Measurements from ENCODE around the gene ANKRD53.

DNA sequence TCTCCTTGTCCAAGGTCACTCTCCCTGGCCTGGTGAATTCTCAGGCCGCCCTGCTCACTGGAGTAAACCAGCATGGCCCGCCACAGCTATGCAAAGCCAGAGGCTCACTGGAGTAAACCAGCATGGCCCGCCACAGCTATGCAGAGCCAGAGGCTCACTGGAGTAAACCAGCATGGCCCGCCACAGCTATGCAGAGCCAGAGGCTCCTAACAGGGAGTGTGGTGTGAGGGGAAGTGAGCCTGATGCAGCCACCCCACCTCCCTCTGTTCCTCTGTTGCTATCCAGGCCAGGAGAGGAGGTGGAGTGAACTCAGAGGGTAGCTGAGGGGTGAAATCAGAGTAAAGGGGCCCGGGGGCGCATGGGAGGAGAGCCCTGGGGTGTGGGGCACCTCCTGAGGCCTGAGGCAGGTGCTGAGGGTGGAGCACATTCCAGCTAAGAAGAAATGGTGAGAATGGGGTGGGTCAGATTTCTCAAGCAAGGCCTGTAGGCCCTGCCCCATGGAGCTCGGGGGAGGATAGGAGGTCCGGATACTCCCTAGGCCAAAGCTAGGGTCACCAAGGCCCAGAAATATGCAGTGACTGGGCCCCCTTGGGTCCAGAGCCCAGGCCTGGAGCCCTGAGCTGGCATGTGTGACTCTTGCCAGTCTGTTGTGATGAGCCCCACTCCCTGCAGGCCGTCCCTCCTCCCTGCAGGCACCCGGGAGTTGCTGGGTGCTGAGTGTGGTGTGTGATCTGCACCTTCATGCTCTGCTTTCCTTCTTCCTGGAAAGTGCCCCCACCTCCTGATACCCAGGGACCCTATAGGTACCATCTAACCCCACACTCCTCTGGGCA, 41.2 kb upstream of the ANKRD53 start:
- TF ChIP-seq, protein P1, sequence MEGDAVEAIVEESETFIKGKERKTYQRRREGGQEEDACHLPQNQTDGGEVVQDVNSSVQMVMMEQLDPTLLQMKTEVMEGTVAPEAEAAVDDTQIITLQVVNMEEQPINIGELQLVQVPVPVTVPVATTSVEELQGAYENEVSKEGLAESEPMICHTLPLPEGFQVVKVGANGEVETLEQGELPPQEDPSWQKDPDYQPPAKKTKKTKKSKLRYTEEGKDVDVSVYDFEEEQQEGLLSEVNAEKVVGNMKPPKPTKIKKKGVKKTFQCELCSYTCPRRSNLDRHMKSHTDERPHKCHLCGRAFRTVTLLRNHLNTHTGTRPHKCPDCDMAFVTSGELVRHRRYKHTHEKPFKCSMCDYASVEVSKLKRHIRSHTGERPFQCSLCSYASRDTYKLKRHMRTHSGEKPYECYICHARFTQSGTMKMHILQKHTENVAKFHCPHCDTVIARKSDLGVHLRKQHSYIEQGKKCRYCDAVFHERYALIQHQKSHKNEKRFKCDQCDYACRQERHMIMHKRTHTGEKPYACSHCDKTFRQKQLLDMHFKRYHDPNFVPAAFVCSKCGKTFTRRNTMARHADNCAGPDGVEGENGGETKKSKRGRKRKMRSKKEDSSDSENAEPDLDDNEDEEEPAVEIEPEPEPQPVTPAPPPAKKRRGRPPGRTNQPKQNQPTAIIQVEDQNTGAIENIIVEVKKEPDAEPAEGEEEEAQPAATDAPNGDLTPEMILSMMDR (IDR thresholded peaks at IDR 0.05 in 8 of 11, conservative IDR thresholded peaks at IDR 0.05 in 3 of 11) = no peak
- TF ChIP-seq POLR2AphosphoS5 (IDR thresholded peaks at IDR 0.05) = no peak
